Measurements from ENCODE around the gene GNAI3. TPM values are rescaled to one million over a fixed set of nuclear protein-coding genes. Genes with fewer than 3 reads are reported as not detected.

The GNAI3 gene
- total and polyA plus RNA-seq, 2 of the 8 experiments (the other 6 are each of a cell fraction or from before 2014, with no cell fraction given), result 4.0 to 9.8 TPM

DNA sequence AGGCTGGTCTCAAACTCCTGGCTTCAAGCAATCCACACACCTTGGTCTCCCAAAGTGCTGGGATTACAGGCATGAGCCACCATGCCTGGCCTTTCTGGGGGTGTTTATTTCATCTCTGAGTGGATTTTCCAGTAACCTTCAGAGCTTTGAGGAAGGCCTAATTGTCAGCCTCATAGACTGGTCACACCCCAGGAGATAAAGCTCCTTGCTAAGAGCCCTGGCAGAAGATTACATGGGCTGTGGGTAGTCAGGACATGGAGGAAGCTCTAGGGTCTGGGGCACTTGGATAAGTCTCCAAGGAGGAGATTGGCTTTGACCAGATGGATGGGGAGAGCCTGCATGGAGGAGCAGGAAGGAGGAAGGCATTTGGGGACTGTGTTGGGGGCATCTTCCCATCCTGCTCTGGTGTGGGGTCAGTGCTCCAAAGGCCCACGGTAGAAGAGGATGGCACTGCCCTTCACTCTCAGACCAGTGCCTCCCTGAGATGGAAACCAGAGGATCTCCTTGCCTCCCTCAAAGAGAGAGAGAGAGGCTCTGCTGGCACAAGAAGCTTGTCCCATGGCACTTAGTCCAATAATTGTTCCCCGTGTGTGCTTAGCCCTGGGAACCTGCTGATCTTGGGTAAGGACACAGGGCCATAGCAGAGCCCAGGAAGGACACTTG, 92.8 kb downstream of the GNAI3 start (continued):
- TF ChIP-seq, protein P1, sequence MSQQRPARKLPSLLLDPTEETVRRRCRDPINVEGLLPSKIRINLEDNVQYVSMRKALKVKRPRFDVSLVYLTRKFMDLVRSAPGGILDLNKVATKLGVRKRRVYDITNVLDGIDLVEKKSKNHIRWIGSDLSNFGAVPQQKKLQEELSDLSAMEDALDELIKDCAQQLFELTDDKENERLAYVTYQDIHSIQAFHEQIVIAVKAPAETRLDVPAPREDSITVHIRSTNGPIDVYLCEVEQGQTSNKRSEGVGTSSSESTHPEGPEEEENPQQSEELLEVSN (IDR thresholded peaks at IDR 0.05), result no peak
- TF ChIP-seq, protein P2, sequence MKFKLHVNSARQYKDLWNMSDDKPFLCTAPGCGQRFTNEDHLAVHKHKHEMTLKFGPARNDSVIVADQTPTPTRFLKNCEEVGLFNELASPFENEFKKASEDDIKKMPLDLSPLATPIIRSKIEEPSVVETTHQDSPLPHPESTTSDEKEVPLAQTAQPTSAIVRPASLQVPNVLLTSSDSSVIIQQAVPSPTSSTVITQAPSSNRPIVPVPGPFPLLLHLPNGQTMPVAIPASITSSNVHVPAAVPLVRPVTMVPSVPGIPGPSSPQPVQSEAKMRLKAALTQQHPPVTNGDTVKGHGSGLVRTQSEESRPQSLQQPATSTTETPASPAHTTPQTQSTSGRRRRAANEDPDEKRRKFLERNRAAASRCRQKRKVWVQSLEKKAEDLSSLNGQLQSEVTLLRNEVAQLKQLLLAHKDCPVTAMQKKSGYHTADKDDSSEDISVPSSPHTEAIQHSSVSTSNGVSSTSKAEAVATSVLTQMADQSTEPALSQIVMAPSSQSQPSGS (IDR thresholded peaks at IDR 0.05; ENCODE audit: low read length), result no peak
- TF ChIP-seq, protein P3, sequence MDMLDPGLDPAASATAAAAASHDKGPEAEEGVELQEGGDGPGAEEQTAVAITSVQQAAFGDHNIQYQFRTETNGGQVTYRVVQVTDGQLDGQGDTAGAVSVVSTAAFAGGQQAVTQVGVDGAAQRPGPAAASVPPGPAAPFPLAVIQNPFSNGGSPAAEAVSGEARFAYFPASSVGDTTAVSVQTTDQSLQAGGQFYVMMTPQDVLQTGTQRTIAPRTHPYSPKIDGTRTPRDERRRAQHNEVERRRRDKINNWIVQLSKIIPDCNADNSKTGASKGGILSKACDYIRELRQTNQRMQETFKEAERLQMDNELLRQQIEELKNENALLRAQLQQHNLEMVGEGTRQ (IDR thresholded peaks at IDR 0.05; ENCODE audit: low read length), result no peak
- TF ChIP-seq TAF1 (IDR thresholded peaks at IDR 0.05; ENCODE audit: low read depth, low read length) (no peak), CTBP2 (IDR thresholded peaks at IDR 0.05; ENCODE audit: borderline replicate concordance, insufficient read depth, insufficient read length, low read length) (no peak), CBX8 (IDR thresholded peaks at IDR 0.05; ENCODE audit: borderline replicate concordance, low read depth, low read length) (no peak)

Measured in H1 (cell line).